Smooth muscle cell of the brain vasculature (primary cell): ENCODE data around the gene C2orf76.
"Not testable (repeated sequence)": the region's sequence is repeated elsewhere in the genome, so short reads cannot be mapped to it uniquely, and the experiment has no call there.

Source experiments
- DNase-seq: peaks from one replicate; pipeline ENCODE4 v3.0.0-alpha.2; 2012; ENCODE audit warnings: low read depth, low spot score

Gene C2orf76

GRCh38 chr2:119294671-119295070 is 72.0 kb downstream of the C2orf76 start:
- no peak for DNase-seq

DNA sequence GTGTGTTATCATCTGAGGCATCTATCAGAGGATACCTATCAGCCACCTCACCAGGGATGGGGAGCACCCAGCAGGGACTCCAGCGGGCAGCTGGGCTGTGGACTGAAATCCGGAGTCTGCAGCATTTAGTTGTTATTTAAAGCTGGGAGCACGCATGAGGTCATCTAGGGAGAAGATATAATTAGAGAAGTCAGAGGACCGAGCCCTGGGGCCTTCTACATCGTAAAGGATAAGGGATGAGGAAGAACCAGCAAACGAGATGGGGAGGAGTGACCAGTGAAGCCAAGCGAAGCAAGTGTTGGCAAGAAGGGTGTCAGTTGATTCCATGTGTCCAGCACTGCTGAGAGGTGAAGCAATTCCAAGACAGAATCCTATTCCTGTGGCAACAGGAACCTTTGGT is 72.7 kb downstream of the C2orf76 start:
- no peak for DNase-seq

GRCh38 chr2:119293254-119293653 is 73.4 kb downstream of the C2orf76 start:
- DNase-seq = no peak

DNA sequence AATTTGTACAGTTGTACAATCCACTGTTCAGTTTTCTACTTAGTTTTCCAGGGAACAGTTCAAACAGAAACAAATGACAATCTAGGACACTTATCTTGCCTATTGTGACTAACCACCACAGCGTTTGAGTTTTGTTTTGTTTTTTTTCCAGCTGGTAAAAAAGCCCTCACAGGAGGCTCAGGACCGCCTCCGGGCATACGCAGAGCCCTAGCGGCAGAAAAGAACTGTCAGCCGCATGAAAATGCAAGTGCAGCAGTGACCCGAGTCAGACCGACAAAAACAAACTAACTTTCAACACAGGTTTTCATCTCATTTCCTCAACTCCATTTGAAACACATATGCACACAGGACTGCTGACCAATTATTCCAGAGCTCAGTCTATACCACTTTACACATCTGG is 74.4 kb downstream of the C2orf76 start:
- DNase-seq = no peak

GRCh38 chr2:119291588-119292167 is 75.0 kb downstream of the C2orf76 start:
- no peak for DNase-seq

- DNase-seq = no peak
Observed at GRCh38 chr2:119290859-119291587, 75.6 kb downstream of the C2orf76 start.

- DNase-seq = no peak
Observed at GRCh38 chr2:119289642-119290041, 77.0 kb downstream of the C2orf76 start.

GRCh38 chr2:119289093-119289492 is 77.5 kb downstream of the C2orf76 start:
- DNase-seq = no peak

DNA sequence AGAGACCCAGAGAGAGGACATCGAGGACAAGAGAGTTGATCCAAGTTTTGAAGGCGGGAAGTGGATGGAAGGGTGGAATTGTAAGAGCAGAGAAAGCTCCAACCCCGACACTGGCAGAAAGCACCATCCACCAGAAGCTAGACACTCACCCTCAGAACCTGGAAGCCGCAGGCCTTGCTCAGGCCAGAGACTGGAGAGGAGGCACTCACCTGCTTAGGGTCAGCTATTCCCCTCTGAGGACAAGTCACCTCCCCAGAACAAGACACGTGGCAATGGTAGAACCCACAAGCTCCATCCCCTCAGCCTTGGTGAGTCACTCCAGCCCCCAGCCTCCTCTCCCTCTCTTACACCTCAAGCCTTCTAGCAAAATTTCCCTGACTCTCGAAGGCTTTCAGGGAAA is 78.1 kb downstream of the C2orf76 start:
- no peak for DNase-seq

DNA sequence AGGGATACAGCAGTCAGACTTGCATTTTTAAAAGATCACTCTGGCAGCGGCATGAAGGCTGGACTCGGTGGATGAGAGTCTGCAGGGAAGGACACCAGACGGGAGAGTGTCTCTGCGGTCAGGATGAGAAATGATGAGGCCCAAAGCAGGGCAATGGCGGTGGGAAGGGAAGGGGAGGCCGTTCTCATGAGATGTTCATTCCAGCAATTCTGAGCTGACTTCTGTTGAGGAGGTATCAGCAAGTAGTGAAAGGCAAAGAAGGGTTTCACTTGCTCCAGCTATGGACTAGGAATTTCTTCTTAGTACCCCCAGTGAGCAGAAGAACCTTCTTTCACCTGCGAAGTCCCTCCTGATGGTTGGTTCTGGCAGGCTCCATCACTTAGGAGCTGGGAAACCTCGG is 80.0 kb downstream of the C2orf76 start:
- DNase-seq = no peak

- DNase-seq = no peak
Observed at GRCh38 chr2:119283873-119284331, 82.7 kb downstream of the C2orf76 start.

DNA sequence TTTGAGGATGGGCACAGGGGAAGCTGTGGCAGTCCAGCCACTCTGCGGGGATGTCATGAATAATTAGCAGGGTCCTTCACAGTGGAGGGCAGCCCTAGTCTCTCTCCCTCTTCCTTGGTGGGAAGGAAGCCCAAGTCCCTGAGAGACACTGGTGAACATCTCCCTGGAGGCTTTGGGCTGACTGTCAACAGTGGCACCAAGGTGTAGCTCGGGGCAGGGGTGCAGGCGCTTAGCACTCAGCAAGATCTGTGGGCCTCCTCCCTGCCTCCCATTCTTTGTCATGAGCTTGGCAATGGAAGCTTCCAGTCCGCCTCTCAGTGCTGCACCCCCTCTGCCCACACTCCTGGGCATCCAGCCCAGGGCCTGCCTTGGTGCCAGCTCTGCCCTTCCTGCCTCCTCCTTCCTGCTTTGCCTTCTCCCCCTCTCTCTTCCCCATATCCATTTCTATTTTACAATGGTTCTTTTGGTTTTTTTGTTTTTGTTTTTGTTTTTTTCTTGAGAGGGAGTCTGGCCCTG is 83.6 kb downstream of the C2orf76 start:
- DNase-seq = no peak

DNA sequence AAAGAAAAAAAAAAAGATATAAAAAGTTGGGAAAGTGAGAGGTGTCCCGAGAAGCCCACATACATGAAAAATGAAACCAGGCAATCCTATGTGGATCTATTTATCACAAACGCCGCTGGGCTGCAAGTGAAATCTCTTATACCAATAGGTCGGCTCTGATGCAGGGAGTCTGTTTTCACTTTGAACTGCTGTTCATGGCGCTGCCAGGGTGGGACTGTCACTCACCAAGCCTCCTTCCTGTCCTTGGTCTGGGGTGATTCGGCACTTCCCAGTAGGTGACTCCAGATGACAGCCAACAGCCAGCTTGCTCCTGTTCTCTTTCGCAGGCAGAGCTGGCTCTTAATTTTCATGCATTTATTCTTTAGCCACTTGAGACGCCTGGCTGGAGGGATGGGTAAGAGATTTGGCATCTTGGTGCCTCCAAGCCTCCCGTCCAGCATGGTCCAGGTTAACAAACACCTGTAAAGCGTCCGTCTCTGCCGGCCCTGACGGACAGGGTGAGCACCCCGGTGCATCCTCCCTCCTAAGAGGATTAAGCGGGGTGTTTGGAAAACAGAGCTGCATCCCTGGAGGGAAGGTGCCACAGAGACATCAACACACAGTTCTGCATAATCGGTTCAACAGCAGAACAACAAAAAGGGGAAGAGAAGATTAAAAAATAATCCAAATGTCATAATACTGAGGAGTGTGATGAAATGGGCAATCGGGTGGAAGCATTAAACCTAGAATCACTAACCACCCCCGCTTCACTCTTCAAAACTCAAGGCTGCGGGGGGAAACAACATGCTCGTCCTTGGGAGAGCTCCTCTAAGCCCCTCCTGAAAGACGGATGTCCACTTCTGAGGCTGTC is 84.3 kb downstream of the C2orf76 start:
- no peak for DNase-seq

DNA sequence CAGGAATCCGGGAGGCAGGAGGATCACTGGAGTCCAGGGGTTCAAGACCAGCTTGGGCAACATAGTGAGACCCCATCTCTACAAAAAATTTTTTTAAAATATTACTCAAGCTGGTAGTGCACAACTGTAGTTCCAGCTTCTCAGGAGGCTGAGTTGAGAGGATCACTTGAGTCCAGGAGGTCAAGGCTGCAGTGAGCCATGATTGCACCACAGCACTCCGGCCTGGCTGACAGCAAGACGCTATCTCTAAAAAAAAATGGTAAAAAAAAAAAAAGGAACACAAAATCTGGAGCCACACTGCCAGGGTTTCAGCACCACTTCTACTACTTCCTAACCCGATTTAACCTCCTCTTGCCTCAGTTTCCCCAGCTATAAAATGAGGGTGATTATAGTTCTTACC is 86.0 kb downstream of the C2orf76 start:
- no peak for DNase-seq

- no peak for DNase-seq
Observed at GRCh38 chr2:119279666-119280065, 87.0 kb downstream of the C2orf76 start.

- no peak for DNase-seq
Observed at GRCh38 chr2:119278946-119279345, 87.7 kb downstream of the C2orf76 start.

DNA sequence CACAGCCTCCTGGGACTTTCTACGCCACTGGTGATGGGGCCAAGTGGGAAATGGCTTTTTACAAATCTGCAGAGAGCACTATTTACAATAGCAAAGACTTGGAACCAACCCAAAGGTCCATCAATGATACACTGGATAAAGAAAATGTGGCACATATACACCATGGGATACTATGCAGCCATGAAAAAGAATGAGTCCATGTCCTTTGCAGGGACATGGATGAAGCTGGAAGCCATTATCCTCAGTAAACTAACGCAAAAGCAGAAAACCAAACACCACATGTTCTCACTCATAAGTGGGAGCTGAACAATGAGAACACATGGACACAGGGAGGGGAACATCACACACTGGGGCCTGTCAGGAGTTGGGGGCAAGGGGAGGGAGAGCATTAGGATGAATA is 88.2 kb downstream of the C2orf76 start:
- DNase-seq = not testable (repeated sequence)

GRCh38 chr2:119276864-119277263 is 89.8 kb downstream of the C2orf76 start:
- no peak for DNase-seq

DNA sequence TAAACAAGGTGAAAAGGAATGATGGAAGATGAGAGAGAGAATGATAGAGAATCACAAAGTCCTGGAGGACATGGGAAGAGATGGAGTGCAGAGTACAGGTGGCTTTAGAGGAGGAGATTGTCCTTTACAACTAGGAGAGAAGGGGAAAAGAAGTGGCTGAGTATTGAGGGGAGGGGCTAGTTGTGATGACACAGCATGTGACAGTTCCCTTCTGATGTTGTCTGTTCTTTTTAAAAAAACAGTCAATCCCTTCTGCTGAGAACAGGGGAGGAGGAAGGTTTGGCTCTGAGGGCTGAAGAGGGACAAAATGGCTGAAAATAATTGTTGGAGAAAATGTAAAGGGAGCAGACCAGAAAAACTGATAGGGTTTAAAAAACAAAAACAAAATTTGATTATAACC is 99.0 kb downstream of the C2orf76 start:
- DNase-seq = no peak

DNA sequence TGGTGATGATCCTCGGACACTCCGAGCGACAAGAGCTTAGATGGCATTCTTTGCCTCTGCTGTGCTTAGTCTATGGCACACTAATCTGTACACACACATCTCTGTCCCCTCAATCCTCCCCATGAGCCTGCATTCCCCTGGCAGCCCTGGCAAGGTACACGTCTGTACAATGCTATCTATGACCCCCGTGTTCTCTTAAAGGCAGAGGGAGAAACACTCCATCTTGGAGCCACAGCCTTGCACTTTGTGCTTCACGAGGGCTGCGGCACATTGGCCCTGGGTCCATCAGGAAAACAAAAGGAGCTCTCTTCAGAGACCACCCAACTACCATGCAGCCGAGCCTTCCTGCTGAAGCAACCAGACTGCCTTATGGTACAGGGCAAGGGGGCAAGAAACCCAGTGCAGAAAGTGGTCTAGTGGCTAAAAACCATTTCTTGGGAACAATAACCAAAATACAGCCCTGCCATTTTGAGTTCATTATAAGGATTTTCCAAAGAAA is 100.5 kb downstream of the C2orf76 start:
- no peak for DNase-seq

- DNase-seq = no peak
Observed at GRCh38 chr2:119265693-119266066, 101.0 kb downstream of the C2orf76 start.
